Right lobe of liver (tissue), 6 donors: ENCODE measurements around the gene KRT17. TPM values are rescaled to one million over a fixed set of nuclear protein-coding genes. Genes with fewer than 3 reads are reported as not detected.

Experiments used
- ATAC-seq, 4 donors: fragments of 200-7000 bp; cut with Tn5 transposase; one replicate each; pipeline ENCODE4 v1.9.1; 2020; ENCODE audit warnings: mild to moderate bottlenecking in 4 of 4, moderate library complexity in 4 of 4
- DNase-seq, 3 donors: peaks; one replicate each; pipeline ENCODE4 v3.0.0-alpha.2; 2020
- H3K27ac ChIP-seq, 3 donors: fragments of 200-600 bp; one replicate each; pipeline ENCODE4 v1.8.0; 2022
- H3K27me3 ChIP-seq, 2 donors: fragments of 200-600 bp; one replicate each; pipeline ENCODE4 v1.8.0; 2022
- H3K36me3 ChIP-seq, 4 donors: fragments of 200-600 bp; sonication (generic) in 1 of 4; one replicate each; pipeline versions ENCODE4 v1.5.1 to v1.8.0; 2017 to 2022; ENCODE audit warnings: control low read depth in 1 of 4
- H3K4me1 ChIP-seq, 4 donors: fragments of 200-600 bp; sonication (generic) in 1 of 4; one replicate each; pipeline versions ENCODE4 v1.5.1 to v1.8.0; 2017 to 2022; ENCODE audit warnings: control low read depth in 1 of 4
- H3K4me3 ChIP-seq, 3 donors: fragments of 200-600 bp; one replicate each; pipeline ENCODE4 v1.8.0; 2022
- H3K9me3 ChIP-seq, 4 donors: fragments of 200-600 bp; sonication (generic) in 1 of 4; one replicate each; pipeline versions ENCODE4 v1.5.1 to v1.8.0; 2017 to 2022; ENCODE audit warnings: control low read depth in 1 of 4
- CTCF ChIP-seq, 4 donors: fragments of 200-600 bp in 3 of 4; fragments of 450-650 bp in 1 of 4; IDR thresholded peaks; one replicate each; pipeline versions ENCODE4 v1.5.1 to v1.8.0; 2016 to 2022; ENCODE audit warnings: antibody characterized with exemption in 4 of 4, mild to moderate bottlenecking in 2 of 4
- POLR2A ChIP-seq: fragments of 450-650 bp; IDR thresholded peaks from one replicate; pipeline ENCODE4 v1.6.1; 2017; ENCODE audit warnings: antibody characterized with exemption, mild to moderate bottlenecking
- WGBS: methylation state at CpG from one replicate; pipeline ENCODE4 v1.1.6; 2018; ENCODE audit warnings: low coverage, low lambda C conversion rate; ENCODE audit not compliant: insufficient coverage; ENCODE audit errors: missing lambda C conversion rate; 5-methylcytosine and 5-hydroxymethylcytosine counted together
- intact Hi-C, 2 donors: fragments of 100-400 bp; cut with DNase I; formaldehyde crosslinking; loops; one replicate each; pipeline versions ENCODE4 v1.11.2 to v1.14.1; 2022
- total RNA-seq, 6 experiments: library from RNA; depleted of rRNA in 2 of 6; stranded (reverse); fragments of >200 nt in 2 of 6; fragmentation: NEBNext Ultra II Directional in 3 of 6; extraction: Animal tissue kit (Norgen Biotek cat#: 25700) in 3 of 6; gene quantifications; one replicate each; pipeline versions ENCODE4 v1.1.0 to v1.2.4, GENCODE V29; 2016 to 2023
- donor health status: DM: no; HTN: yes; CAD: no.
- donor health status: DM: no; HTN: no; CAD: no.
- donor health status: DM: no; HTN: no; CAD: no.
- donor health status: DM: no; HTN: yes; CAD: no.
- donor health status: DM: no; HTN: yes; CAD: no.

Gene KRT17
- total RNA-seq, 6 experiments from 2014 or later, result not detected

DNA sequence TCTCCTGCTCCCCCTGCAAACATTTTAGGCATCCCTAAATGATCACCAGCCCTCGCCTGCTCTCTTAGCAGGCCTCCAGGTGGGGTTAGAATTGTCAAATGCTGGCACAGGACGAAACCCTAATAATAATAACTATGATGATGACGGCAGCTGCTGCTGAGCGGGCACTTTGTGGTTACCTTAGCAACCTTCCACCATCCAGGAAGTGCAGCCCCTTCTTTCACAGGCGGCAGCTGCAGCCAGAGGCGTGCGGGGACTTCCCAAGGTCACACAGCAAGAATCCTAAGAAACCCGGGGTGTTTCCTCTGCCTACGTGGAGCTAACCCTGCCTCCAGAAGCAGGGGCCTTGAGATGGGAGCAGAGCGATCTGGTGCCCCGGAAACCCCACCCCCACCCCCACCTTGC is 41.9 kb upstream of the KRT17 start:
- Histone ChIP-seq H3K27me3 (no peaks in the 10 kb centered on the region), H3K27ac (peak overlapping the region; percentile 65 to 75 (median 67)), H3K36me3 (no peaks in the 10 kb centered on the region), H3K4me3 (peak overlapping the region; percentile 23 to 57 (median 45)), H3K9me3 (no peaks in the 10 kb centered on the region), H3K4me1 (peaks cover 0 to 14% (median 0%) of the 10 kb centered on the region in 4 donors)
- DNase-seq (no peak), ATAC-seq (peak; percentile 0 to 21 (median 8))
- 0% methylated on average over 6 of the region's 11 CpGs for WGBS
- intact Hi-C loops, result no loop called here
- no peak for TF ChIP-seq CTCF (IDR thresholded peaks at IDR 0.05)
- no peak for TF ChIP-seq POLR2A

DNA sequence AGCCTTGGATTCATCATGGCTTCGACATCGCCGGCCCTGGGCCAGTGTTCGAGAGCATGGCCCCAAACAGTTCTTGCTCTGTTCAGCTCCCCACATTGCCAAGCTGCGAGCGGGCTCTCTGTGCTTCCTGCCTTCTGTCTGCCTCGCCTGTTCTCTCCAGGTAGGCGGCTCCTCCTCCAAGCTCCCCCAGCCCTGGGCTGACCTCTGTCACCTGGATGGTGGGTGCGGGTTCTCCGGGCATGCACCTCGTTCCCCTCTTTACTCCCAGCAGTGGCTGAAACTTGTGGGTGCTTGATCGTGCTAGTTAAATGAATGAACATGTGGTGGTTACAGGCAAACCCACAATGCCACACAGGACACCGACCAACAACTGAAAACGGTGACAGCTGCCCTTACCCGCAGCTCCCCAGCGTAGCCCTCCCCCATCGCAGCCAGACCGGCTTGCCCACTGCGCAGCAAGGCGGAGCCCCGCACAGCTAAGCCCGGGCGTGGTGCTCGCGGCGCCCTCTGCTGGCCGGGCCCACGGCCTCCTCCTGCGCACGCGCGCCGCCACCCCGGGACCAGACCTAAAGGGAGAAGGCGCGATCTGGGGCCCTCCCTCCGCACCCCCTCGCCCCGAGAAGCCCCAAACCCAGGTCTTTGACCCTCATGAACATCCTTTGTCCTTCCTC is 41.3 kb upstream of the KRT17 start:
- TF ChIP-seq CTCF (IDR thresholded peaks at IDR 0.05) (peak; percentile 91 to 97 (median 96)), POLR2A (peak; percentile 61)
- intact Hi-C loops, result no loop called here
- Histone ChIP-seq H3K9me3 (no peaks in the 10 kb centered on the region), H3K36me3 (no peaks in the 10 kb centered on the region), H3K4me1 (peaks cover 0 to 14% (median 0%) of the 10 kb centered on the region in 4 donors), H3K4me3 (peak overlapping the region; percentile 23 to 57 (median 45)), H3K27me3 (no peaks in the 10 kb centered on the region), H3K27ac (peak overlapping the region; percentile 65 to 75 (median 67))
- DNase-seq (peak; percentile 89 to 92 (median 91)), ATAC-seq (peak; percentile 83 to 88 (median 86))
- WGBS, result 3% methylated on average over 24 of the region's 39 CpGs

DNA sequence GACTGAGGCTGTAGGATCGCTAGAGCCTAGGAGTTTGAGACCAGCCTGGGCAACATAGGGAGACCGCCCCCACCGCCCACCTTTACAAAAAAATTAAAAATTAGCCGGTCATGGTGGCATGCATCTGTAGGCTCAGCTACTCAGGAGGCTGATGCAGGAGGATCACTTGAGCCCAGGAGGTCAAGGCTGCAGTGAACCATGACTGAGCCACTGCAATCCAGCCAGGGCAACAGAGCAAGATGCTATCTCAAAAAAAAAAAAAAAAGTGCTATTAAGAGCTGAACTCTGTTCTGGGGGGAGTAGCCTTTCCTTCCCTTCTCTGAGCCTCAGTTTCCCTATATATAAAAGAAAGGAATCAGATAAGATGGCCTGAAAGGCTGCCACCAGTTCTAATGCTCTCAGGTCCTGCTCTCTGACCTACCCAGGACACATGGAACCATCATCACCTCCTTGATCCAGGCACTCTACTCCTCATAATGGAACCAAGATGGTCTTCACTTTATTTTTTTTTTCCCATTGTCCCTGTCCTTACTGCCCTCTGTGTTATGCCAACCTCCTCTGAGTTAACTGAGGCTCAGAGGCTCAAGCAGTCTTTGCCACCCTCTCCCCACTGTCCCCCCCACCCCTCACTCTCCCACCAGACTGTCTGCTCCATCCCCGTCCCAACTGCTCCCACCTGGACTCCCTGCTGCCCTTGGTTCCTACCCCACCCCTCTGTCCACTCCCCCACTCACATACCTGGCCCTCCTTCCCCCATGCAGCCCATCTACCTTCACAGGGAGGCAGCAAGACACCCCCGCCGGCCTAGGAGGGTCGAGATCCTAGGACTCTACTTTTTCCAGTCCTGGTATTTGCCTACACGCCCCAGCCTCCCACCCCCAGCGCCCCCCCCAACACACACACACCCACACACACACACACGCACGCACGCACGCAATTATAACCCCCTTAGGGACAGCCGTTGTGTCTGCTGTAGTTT is 40.5 kb upstream of the KRT17 start:
- H3K4me3 ChIP-seq, result peak overlapping the region in 1 of 3 donors; percentile 45
- ATAC-seq, result no peak

DNA sequence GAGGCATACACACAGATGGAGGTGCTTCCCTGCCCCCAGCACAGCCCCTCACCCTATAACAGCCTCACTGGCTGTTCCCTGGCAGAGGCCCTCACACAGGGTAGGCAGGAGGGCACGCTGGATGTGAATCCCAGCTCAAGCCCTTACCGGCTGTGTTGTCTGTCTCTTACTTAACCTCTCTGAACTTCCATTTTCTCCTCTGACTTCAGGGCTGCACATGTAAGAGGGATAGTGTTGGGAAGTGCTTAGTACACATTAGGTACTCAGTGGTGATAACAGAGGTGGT is 39.7 kb upstream of the KRT17 start:
- no peak for DNase-seq

More for the DNA sequence above, 40.5 kb upstream of the KRT17 start:
- no peaks in the 10 kb centered on the region for H3K9me3 ChIP-seq
- no peak for DNase-seq
- H3K4me1 ChIP-seq, result peaks cover 0 to 14% (median 0%) of the 10 kb centered on the region in 4 donors
- H3K27ac ChIP-seq, result no peak overlapping the region
- no peak for TF ChIP-seq POLR2A
- no peaks in the 10 kb centered on the region for H3K27me3 ChIP-seq
- intact Hi-C loops, result no loop called here
- WGBS, result 50% methylated on average over 15 of the region's 15 CpGs
- H3K36me3 ChIP-seq, result no peaks in the 10 kb centered on the region

More for the DNA sequence above, 39.7 kb upstream of the KRT17 start:
- 62% methylated on average over 2 of the region's 2 CpGs for WGBS
- TF ChIP-seq POLR2A (no peak), CTCF (IDR thresholded peaks at IDR 0.05) (no peak)
- Histone ChIP-seq H3K4me1 (peaks cover 0 to 14% (median 0%) of the 10 kb centered on the region in 4 donors), H3K27ac (no peak overlapping the region), H3K27me3 (no peaks in the 10 kb centered on the region), H3K9me3 (no peaks in the 10 kb centered on the region), H3K4me3 (no peak overlapping the region), H3K36me3 (no peaks in the 10 kb centered on the region)
- intact Hi-C loops, result no loop called here
- no peak for ATAC-seq
